Gastroesophageal sphincter (tissue), 4 donors: Measurements from ENCODE around the gene IL16. TPM values are rescaled to one million over a fixed set of nuclear protein-coding genes. Genes with fewer than 3 reads are reported as not detected.

Experiments
- ATAC-seq: fragments of 150-250 bp; one replicate; pipeline ENCODE4 v1.9.1; 2016; ENCODE audit warnings: mild to moderate bottlenecking, moderate library complexity
- H3K27ac ChIP-seq, 4 donors: fragments of 200-600 bp; sonication (generic) in 3 of 4; 1 replicate in 3 of 4; 2 replicates in 1 of 4; pipeline ENCODE4 v1.5.1; 2016 to 2019
- H3K27me3 ChIP-seq: fragments of 200-600 bp; sonication (generic); one replicate; pipeline ENCODE4 v1.5.1; 2019
- H3K36me3 ChIP-seq, 2 donors: fragments of 200-600 bp; sonication (generic); one replicate each; pipeline ENCODE4 v1.5.1; 2019; ENCODE audit warnings: control low read depth in 1 of 2
- H3K4me1 ChIP-seq, 3 donors: fragments of 200-600 bp; sonication (generic); 1 replicate in 2 of 3; 2 replicates in 1 of 3; pipeline ENCODE4 v1.5.1; 2016 to 2019; ENCODE audit warnings: control low read depth in 2 of 3
- H3K4me3 ChIP-seq, 2 donors: fragments of 200-600 bp; sonication (generic); one replicate each; pipeline ENCODE4 v1.5.1; 2019; ENCODE audit warnings: mild to moderate bottlenecking in 1 of 2, moderate library complexity in 1 of 2
- H3K9me3 ChIP-seq, 3 donors: fragments of 200-600 bp; sonication (generic); one replicate each; pipeline ENCODE4 v1.5.1; 2017 to 2019; ENCODE audit warnings: control low read depth in 2 of 3
- EP300 ChIP-seq: sonication (generic); formaldehyde crosslinking; IDR thresholded peaks from one replicate; pipeline ENCODE4 v1.6.1; 2017; ENCODE audit warnings: antibody characterized with exemption, mild to moderate bottlenecking
- POLR2A ChIP-seq, 2 donors: fragments of 450-650 bp; IDR thresholded peaks; one replicate each; pipeline ENCODE4 v1.6.1; 2017; ENCODE audit warnings: antibody characterized with exemption in 2 of 2, mild to moderate bottlenecking in 2 of 2, moderate library complexity in 1 of 2
- POLR2AphosphoS5 ChIP-seq: sonication (generic); formaldehyde crosslinking; IDR thresholded peaks from one replicate; pipeline ENCODE4 v1.6.1; 2017; ENCODE audit warnings: antibody characterized with exemption
- WGBS, 2 donors: methylation state at CpG; one replicate each; pipeline ENCODE4 v1.1.5; 2018; ENCODE audit warnings: low coverage in 1 of 2; 5-methylcytosine and 5-hydroxymethylcytosine counted together
- total RNA-seq, 4 donors: library from RNA; depleted of rRNA; stranded (reverse); fragments of >200 nt; gene quantifications; one replicate each; pipeline ENCODE4 v1.1.0, GENCODE V29; 2016
- TF ChIP-seq, protein P1 (sequence below), 4 experiments: fragments of 200-600 bp in 2 of 4; fragments of 450-650 bp in 2 of 4; sonication (generic) in 1 of 4; IDR thresholded peaks; one replicate each; pipeline ENCODE4 v1.5.1; 2017 to 2019; ENCODE audit warnings: antibody characterized with exemption in 4 of 4, mild to moderate bottlenecking in 2 of 4, moderate library complexity in 2 of 4

The IL16 gene
- total RNA-seq, 4 donors from 2014 or later = 15.0 to 35.2 (median 23.6) TPM

- Histone ChIP-seq H3K27me3 (no peaks in the 10 kb centered on the region), H3K4me3 (no peak overlapping the region), H3K4me1 (peaks cover 0 to 27% (median 3%) of the 10 kb centered on the region in 3 donors), H3K27ac (peak overlapping the region in 2 of 4 donors; percentile 16 to 29), H3K36me3 (peaks cover 0 to 32% of the 10 kb centered on the region in 2 donors), H3K9me3 (no peaks in the 10 kb centered on the region)
- WGBS, 2 donors = 65 to 67% methylated on average over 3 to 4 of the region's 6 CpGs
- ATAC-seq = no peak
- TF ChIP-seq POLR2A (IDR thresholded peaks at IDR 0.05) = no peak
- TF ChIP-seq EP300 = no peak
- TF ChIP-seq POLR2AphosphoS5 = no peak
- TF ChIP-seq, protein P1, sequence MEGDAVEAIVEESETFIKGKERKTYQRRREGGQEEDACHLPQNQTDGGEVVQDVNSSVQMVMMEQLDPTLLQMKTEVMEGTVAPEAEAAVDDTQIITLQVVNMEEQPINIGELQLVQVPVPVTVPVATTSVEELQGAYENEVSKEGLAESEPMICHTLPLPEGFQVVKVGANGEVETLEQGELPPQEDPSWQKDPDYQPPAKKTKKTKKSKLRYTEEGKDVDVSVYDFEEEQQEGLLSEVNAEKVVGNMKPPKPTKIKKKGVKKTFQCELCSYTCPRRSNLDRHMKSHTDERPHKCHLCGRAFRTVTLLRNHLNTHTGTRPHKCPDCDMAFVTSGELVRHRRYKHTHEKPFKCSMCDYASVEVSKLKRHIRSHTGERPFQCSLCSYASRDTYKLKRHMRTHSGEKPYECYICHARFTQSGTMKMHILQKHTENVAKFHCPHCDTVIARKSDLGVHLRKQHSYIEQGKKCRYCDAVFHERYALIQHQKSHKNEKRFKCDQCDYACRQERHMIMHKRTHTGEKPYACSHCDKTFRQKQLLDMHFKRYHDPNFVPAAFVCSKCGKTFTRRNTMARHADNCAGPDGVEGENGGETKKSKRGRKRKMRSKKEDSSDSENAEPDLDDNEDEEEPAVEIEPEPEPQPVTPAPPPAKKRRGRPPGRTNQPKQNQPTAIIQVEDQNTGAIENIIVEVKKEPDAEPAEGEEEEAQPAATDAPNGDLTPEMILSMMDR (IDR thresholded peaks at IDR 0.05) = no peak
Observed at GRCh38 chr15:81294516-81294880, 97.8 kb downstream of the IL16 start.

DNA sequence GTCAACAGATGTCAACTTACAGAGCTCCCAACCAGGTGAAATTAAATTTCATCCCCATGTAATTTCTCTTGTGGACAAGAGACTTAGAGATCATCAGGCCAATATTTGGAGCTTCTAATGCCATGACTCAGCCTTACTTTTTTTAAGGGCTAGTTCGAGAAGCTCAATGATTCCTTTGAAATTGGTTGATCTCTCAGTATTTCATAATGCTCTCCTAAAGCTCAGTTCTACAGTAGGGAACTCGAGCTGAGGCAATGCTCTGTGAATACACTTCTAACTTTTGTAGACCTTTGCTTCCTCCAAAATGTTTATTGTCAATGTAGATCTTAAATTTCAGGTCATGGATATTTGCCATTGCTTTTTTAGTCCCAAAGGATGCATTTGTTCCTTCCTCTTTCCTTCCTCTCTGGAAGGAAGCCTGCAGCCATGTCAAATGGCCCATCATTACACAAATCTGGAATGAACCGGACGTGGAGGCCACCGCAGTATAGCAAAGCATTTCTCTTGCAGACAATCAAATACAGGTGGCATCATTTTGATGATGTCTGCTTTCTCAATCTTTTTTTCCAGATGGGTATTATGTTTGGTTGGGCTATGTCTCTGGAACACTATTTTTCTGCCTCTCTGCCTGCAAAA is 98.9 kb downstream of the IL16 start:
- no peak overlapping the region for H3K4me3 ChIP-seq
- peaks cover 0 to 39% of the 10 kb centered on the region in 2 donors for H3K36me3 ChIP-seq
- ATAC-seq = no peak
- peaks cover 0 to 27% (median 3%) of the 10 kb centered on the region in 3 donors for H3K4me1 ChIP-seq
- H3K9me3 ChIP-seq = no peaks in the 10 kb centered on the region
- no peaks in the 10 kb centered on the region for H3K27me3 ChIP-seq
- peak overlapping the region in 2 of 4 donors; percentile 36 to 51 for H3K27ac ChIP-seq
- WGBS, 2 donors = 52 to 76% methylated on average over 5 of the region's 5 CpGs
- TF ChIP-seq, protein P1 (IDR thresholded peaks at IDR 0.05) = no peak
- no peak for TF ChIP-seq EP300
- no peak for TF ChIP-seq POLR2A (IDR thresholded peaks at IDR 0.05)
- TF ChIP-seq POLR2AphosphoS5 = no peak

GRCh38 chr15:81296186-81296585 is 99.5 kb downstream of the IL16 start:
- Histone ChIP-seq H3K27ac (peak overlapping the region in 3 of 4 donors; percentile 36 to 64 (median 51)), H3K9me3 (no peaks in the 10 kb centered on the region), H3K36me3 (peaks cover 0 to 45% of the 10 kb centered on the region in 2 donors), H3K4me1 (peaks cover 0 to 27% (median 3%) of the 10 kb centered on the region in 3 donors), H3K4me3 (no peak overlapping the region), H3K27me3 (no peaks in the 10 kb centered on the region)
- TF ChIP-seq POLR2AphosphoS5 = no peak
- no peak for TF ChIP-seq POLR2A (IDR thresholded peaks at IDR 0.05)
- TF ChIP-seq EP300 = no peak
- TF ChIP-seq, protein P1 (IDR thresholded peaks at IDR 0.05) = no peak
- ATAC-seq = no peak
- WGBS, 2 donors = 73% methylated on average over 2 of the region's 2 CpGs; no CpG with 5 or more reads in 1 of the 2 donors

DNA sequence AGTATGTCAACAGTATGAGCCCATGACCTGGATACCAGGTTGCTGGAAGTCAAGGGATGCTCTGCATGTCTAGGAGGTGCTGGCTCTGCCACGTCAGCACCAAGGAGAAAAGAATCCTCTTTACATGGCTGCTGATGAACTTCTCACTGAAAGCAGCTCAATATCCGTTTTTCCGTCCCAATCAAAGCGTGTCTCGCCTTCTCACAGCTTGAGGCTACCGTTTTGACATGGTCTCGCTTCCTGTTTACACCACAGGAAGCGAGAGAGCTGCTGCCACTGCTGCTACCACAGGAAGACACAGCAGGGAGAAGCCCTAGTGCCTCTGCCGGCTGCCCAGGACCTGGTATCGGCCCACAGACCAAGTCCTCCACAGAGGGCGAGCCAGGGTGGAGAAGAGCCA is 100.0 kb downstream of the IL16 start:
- H3K27ac ChIP-seq = peak overlapping the region in 3 of 4 donors; percentile 36 to 64 (median 51)
- no peaks in the 10 kb centered on the region for H3K27me3 ChIP-seq
- WGBS, 2 donors = 48 to 80% methylated on average over 3 to 8 of the region's 11 CpGs
- peak overlapping the region in 1 of 2 donors; percentile 34 for H3K4me3 ChIP-seq
- H3K9me3 ChIP-seq = no peaks in the 10 kb centered on the region
- peak; percentile 15 for TF ChIP-seq POLR2AphosphoS5
- TF ChIP-seq, protein P1 (IDR thresholded peaks at IDR 0.05) = no peak
- TF ChIP-seq POLR2A (IDR thresholded peaks at IDR 0.05) = peak in 1 of 2 donors; percentile 31
- H3K36me3 ChIP-seq = peaks cover 0 to 50% of the 10 kb centered on the region in 2 donors
- ATAC-seq = peak; percentile 32
- H3K4me1 ChIP-seq = peaks cover 0 to 27% (median 3%) of the 10 kb centered on the region in 3 donors

GRCh38 chr15:81297147-81297572 is 100.5 kb downstream of the IL16 start:
- peaks cover 0 to 52% of the 10 kb centered on the region in 2 donors for H3K36me3 ChIP-seq

More at GRCh38 chr15:81297147-81297572, 100.5 kb downstream of the IL16 start:
- 10% methylated on average over 2 of the region's 3 CpGs; no CpG with 5 or more reads in 1 of the 2 donors for WGBS, 2 donors
- TF ChIP-seq, protein P1 (IDR thresholded peaks at IDR 0.05) = no peak
- TF ChIP-seq POLR2AphosphoS5 (no peak), POLR2A (IDR thresholded peaks at IDR 0.05) (no peak), EP300 (no peak)
- peak; percentile 42 for ATAC-seq
- H3K4me3 ChIP-seq = peak overlapping the region in 1 of 2 donors; percentile 34
- peaks cover 0 to 27% (median 3%) of the 10 kb centered on the region in 3 donors for H3K4me1 ChIP-seq
- H3K27ac ChIP-seq = peak overlapping the region in 3 of 4 donors; percentile 36 to 64 (median 51)
- no peaks in the 10 kb centered on the region for H3K9me3 ChIP-seq
- H3K27me3 ChIP-seq = no peaks in the 10 kb centered on the region
